K562 (cell line): ENCODE measurements around the gene LRRK1.

ENCODE experiments used
- KLF6 ChIP-seq: fragments of 250-450 bp; sonication (Bioruptor Pico); IDR thresholded peaks from 2 replicates; pipeline ENCODE4 v1.4.0; 2020; ENCODE audit warnings: mild to moderate bottlenecking, moderate library complexity, borderline replicate concordance
- L3MBTL2 ChIP-seq: fragments of 450-650 bp; IDR thresholded peaks from 2 replicates; pipeline ENCODE4 v1.6.1; 2016; ENCODE audit warnings: mild to moderate bottlenecking, moderate library complexity
- NR2F6 ChIP-seq: fragments of 450-650 bp; formaldehyde crosslinking; IDR thresholded peaks from 2 replicates; pipeline ENCODE4 v1.4.0; 2020; ENCODE audit warnings: mild to moderate bottlenecking
- XRCC3 ChIP-seq: fragments of 450-650 bp; IDR thresholded peaks from 2 replicates; pipeline ENCODE4 v1.6.1; 2017; ENCODE audit warnings: mild to moderate bottlenecking, moderate library complexity
- ZBTB8A ChIP-seq: fragments of 450-650 bp; IDR thresholded peaks from 2 replicates; pipeline ENCODE4 v1.6.1; 2018; ENCODE audit warnings: mild to moderate bottlenecking, moderate library complexity; ENCODE audit not compliant: partially characterized antibody
- TF ChIP-seq, protein P1 (sequence below): sonication (generic); formaldehyde crosslinking; IDR thresholded peaks from 2 replicates; pipeline ENCODE4 v1.8.1; 2023; ENCODE audit warnings: mild to moderate bottlenecking, missing genetic modification reagents

GRCh38 chr15:101049282-101049681 is 130.1 kb downstream of the LRRK1 start:
- TF ChIP-seq KLF6 (CRISPR knock-in tag) (no peak), NR2F6 (no peak), L3MBTL2 (no peak), ZBTB8A (no peak), XRCC3 (no peak)
- TF ChIP-seq, protein P1, sequence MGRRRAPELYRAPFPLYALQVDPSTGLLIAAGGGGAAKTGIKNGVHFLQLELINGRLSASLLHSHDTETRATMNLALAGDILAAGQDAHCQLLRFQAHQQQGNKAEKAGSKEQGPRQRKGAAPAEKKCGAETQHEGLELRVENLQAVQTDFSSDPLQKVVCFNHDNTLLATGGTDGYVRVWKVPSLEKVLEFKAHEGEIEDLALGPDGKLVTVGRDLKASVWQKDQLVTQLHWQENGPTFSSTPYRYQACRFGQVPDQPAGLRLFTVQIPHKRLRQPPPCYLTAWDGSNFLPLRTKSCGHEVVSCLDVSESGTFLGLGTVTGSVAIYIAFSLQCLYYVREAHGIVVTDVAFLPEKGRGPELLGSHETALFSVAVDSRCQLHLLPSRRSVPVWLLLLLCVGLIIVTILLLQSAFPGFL (CRISPR knock-in tag), result no peak
